IMR-90 (cell line): ENCODE measurements around the gene KATNAL2. TPM values are rescaled to one million over a fixed set of nuclear protein-coding genes. Genes with fewer than 3 reads are reported as not detected.

Source experiments
- ATAC-seq: fragments of 200-7000 bp; cut with Tn5 transposase; 2 replicates; pipeline ENCODE4 v1.9.1; 2020; ENCODE audit warnings: low read depth, mild to moderate bottlenecking, moderate library complexity
- BruUV-seq: library from RNA; stranded (reverse); fragments of 400-500 nt; replicated peaks from 2 replicates; lab custom pipeline; 2021; lab: Mats Ljungman, UMichigan
- CTCF ChIA-PET: fragments of 300-600 bp; formaldehyde crosslinking; extraction: SDS; loops from one replicate; lab custom pipeline; 2021; ENCODE audit warnings: antibody characterized with exemption; lab: Yijun Ruan, JAX
- POLR2A ChIA-PET: fragments of 300-600 bp; sonication (Branson Sonifier 250); formaldehyde crosslinking; loops from one replicate; lab custom pipeline; 2022; ENCODE audit warnings: antibody characterized with exemption; ENCODE audit not compliant: unreplicated experiment; lab: Charles Lee
- DNase-seq: peaks from one replicate; pipeline ENCODE4 v3.0.0; 2013
- H2AFZ ChIP-seq: replicated peaks from 2 replicates; pipeline ENCODE3; 2013; ENCODE audit warnings: low read length, mild to moderate bottlenecking; ENCODE audit not compliant: poor library complexity
- H2AK5ac ChIP-seq: 2 replicates; pipeline ENCODE4 v1.6.1; 2013; ENCODE audit warnings: low read depth, low read length, inconsistent platforms
- H2AK9ac ChIP-seq: replicated peaks from 2 replicates; pipeline ENCODE3; 2013; ENCODE audit warnings: mild to moderate bottlenecking, low read depth, low read length, moderate library complexity; ENCODE audit not compliant: poor library complexity
- H2BK120ac ChIP-seq: 2 replicates; pipeline ENCODE4 v1.6.1; 2013; ENCODE audit warnings: low read depth, low read length, inconsistent platforms
- H2BK15ac ChIP-seq: 3 replicates; pipeline ENCODE4 v1.6.1; 2013; ENCODE audit warnings: low read depth, low read length, inconsistent platforms
- H2BK20ac ChIP-seq: 2 replicates; pipeline ENCODE4 v1.6.1; 2013; ENCODE audit warnings: low read depth, mild to moderate bottlenecking, inconsistent platforms, low read length, moderate library complexity
- H2BK5ac ChIP-seq: 2 replicates; pipeline ENCODE4 v1.6.1; 2013; ENCODE audit warnings: mild to moderate bottlenecking, low read depth, low read length, inconsistent platforms; ENCODE audit not compliant: poor library complexity, severe bottlenecking
- H3K14ac ChIP-seq: replicated peaks from 2 replicates; pipeline ENCODE4 v1.6.1; 2013; ENCODE audit warnings: low read depth, low read length, inconsistent platforms
- H3K18ac ChIP-seq: 2 replicates; pipeline ENCODE4 v1.6.1; 2013; ENCODE audit warnings: low read depth, low read length, control low read depth
- H3K23ac ChIP-seq: 2 replicates; pipeline ENCODE4 v1.6.1; 2013; ENCODE audit warnings: low read depth, low read length, inconsistent platforms
- H3K27ac ChIP-seq: 2 replicates; pipeline ENCODE4 v1.5.1; 2013; ENCODE audit warnings: mild to moderate bottlenecking, control low read depth, low read length; ENCODE audit not compliant: insufficient read depth
- H3K27me3 ChIP-seq: 2 replicates; pipeline ENCODE4 v1.6.1; 2013; ENCODE audit warnings: low read length; ENCODE audit not compliant: control insufficient read depth, insufficient read depth
- H3K36me3 ChIP-seq: 2 replicates; pipeline ENCODE4 v1.6.1; 2013; ENCODE audit warnings: low read length, mixed read lengths; ENCODE audit not compliant: control insufficient read depth, insufficient read depth
- H3K4ac ChIP-seq: 2 replicates; pipeline ENCODE4 v1.6.1; 2013; ENCODE audit warnings: low read depth, low read length, inconsistent platforms
- H3K4me1 ChIP-seq: 2 replicates; pipeline ENCODE4 v1.6.1; 2013; ENCODE audit warnings: low read length, mixed read lengths; ENCODE audit not compliant: control insufficient read depth, insufficient read depth
- H3K4me2 ChIP-seq: 2 replicates; pipeline ENCODE4 v1.6.1; 2013; ENCODE audit warnings: low read depth, mild to moderate bottlenecking, control low read depth, low read length, moderate library complexity
- H3K4me3 ChIP-seq: 2 replicates; pipeline ENCODE4 v1.5.1; 2013; ENCODE audit warnings: low read depth, mild to moderate bottlenecking, control low read depth, low read length, moderate library complexity; ENCODE audit not compliant: insufficient read depth
- H3K56ac ChIP-seq: 2 replicates; pipeline ENCODE4 v1.6.1; 2013; ENCODE audit warnings: low read length, inconsistent platforms; ENCODE audit not compliant: insufficient read depth; ENCODE audit errors: extremely low read depth
- H3K79me1 ChIP-seq, 2 experiments: 2 replicates each; pipeline ENCODE4 v1.6.1; 2013; ENCODE audit warnings: low read length in 2 of 2, inconsistent platforms in 1 of 2, low read depth in 1 of 2
- H3K9ac ChIP-seq: 2 replicates; pipeline ENCODE4 v1.6.1; 2013; ENCODE audit warnings: low read depth, low read length, control low read depth
- H3K9me1 ChIP-seq: 2 replicates; pipeline ENCODE4 v1.6.1; 2013; ENCODE audit warnings: low read length, inconsistent platforms; ENCODE audit not compliant: insufficient read depth
- H3K9me3 ChIP-seq: 2 replicates; pipeline ENCODE4 v1.6.1; 2013; ENCODE audit warnings: low read length; ENCODE audit not compliant: control insufficient read depth, insufficient read depth
- H4K20me1 ChIP-seq: 2 replicates; pipeline ENCODE4 v1.6.1; 2013; ENCODE audit warnings: low read length, inconsistent platforms; ENCODE audit not compliant: insufficient read depth
- H4K5ac ChIP-seq: 2 replicates; pipeline ENCODE4 v1.6.1; 2013; ENCODE audit warnings: mild to moderate bottlenecking, low read depth, low read length, control low read depth
- H4K8ac ChIP-seq, 2 experiments: 2 replicates each; pipeline ENCODE4 v1.6.1; 2013; ENCODE audit warnings: low read depth in 2 of 2, low read length in 2 of 2, control low read depth in 1 of 2, inconsistent platforms in 1 of 2
- H4K91ac ChIP-seq: 2 replicates; pipeline ENCODE4 v1.6.1; 2013; ENCODE audit warnings: low read depth, low read length, inconsistent platforms; ENCODE audit not compliant: insufficient read depth
- BHLHE40 ChIP-seq: fragments of 150-350 bp; IDR thresholded peaks from 2 replicates; pipeline ENCODE4 v1.6.1; 2016; ENCODE audit warnings: mild to moderate bottlenecking, low read depth, low read length
- CEBPB ChIP-seq: IDR thresholded peaks from 2 replicates; pipeline ENCODE4 v1.6.1; 2012; ENCODE audit warnings: low read depth, low read length, improper control_type of control experiment
- CHD1 ChIP-seq: IDR thresholded peaks from 2 replicates; pipeline ENCODE4 v1.6.1; 2012; ENCODE audit warnings: low read depth, low read length, improper control_type of control experiment
- FOS ChIP-seq: fragments of 150-350 bp; IDR thresholded peaks from 2 replicates; pipeline ENCODE4 v1.6.1; 2016; ENCODE audit warnings: low read depth, low read length
- MAFK ChIP-seq: IDR thresholded peaks from 2 replicates; pipeline ENCODE4 v1.6.1; 2012; ENCODE audit warnings: low read depth, low read length, improper control_type of control experiment
- MAZ ChIP-seq: IDR thresholded peaks from 2 replicates; pipeline ENCODE4 v1.6.1; 2012; ENCODE audit warnings: low read depth, mild to moderate bottlenecking, low read length, improper control_type of control experiment, moderate library complexity, borderline replicate concordance
- MXI1 ChIP-seq: IDR thresholded peaks from 2 replicates; pipeline ENCODE4 v1.6.1; 2012; ENCODE audit warnings: low read depth, mild to moderate bottlenecking, low read length, moderate library complexity, borderline replicate concordance
- NFE2L2 ChIP-seq: fragments of 150-350 bp; IDR thresholded peaks from 2 replicates; pipeline ENCODE4 v1.6.1; 2016; ENCODE audit warnings: low read depth, mild to moderate bottlenecking, low read length
- POLR2A ChIP-seq: IDR thresholded peaks from 2 replicates; pipeline ENCODE4 v1.6.1; 2012; ENCODE audit warnings: mild to moderate bottlenecking, low read depth, low read length
- RAD21 ChIP-seq: IDR thresholded peaks from 2 replicates; pipeline ENCODE4 v1.6.1; 2012; ENCODE audit warnings: low read length, improper control_type of control experiment
- RCOR1 ChIP-seq: IDR thresholded peaks from 2 replicates; pipeline ENCODE4 v1.6.1; 2012; ENCODE audit warnings: mild to moderate bottlenecking, low read length, improper control_type of control experiment; ENCODE audit not compliant: insufficient replicate concordance
- RFX5 ChIP-seq: IDR thresholded peaks from 2 replicates; pipeline ENCODE4 v1.8.0; 2012; ENCODE audit warnings: low read depth, mild to moderate bottlenecking, low read length, moderate library complexity
- SMC3 ChIP-seq: fragments of 150-350 bp; IDR thresholded peaks from 2 replicates; pipeline ENCODE4 v1.6.1; 2016; ENCODE audit warnings: low read depth, mild to moderate bottlenecking, antibody characterized with exemption, low read length, moderate library complexity
- WGBS, 2 experiments: methylation state at CpG; one replicate each; pipeline versions ENCODE4 v1.1.5 to v1.1.7; 2013; ENCODE audit warnings: missing lambda C conversion rate in 2 of 2; ENCODE audit not compliant: insufficient read length in 1 of 2; ENCODE audit errors: extremely low coverage in 2 of 2; 5-methylcytosine and 5-hydroxymethylcytosine counted together
- dilution Hi-C: fragments of 300-500 bp; cut with HindIII; formaldehyde crosslinking; loops from one replicate; pipeline ENCODE4 v1.14.3; 2018; ENCODE audit warnings: low sequenced_read_pairs; ENCODE audit not compliant: unreplicated experiment
- in situ Hi-C: fragments of 300-500 bp; cut with MboI; formaldehyde crosslinking; loops from 3 replicates; pipeline ENCODE4 v1.14.3; 2019; ENCODE audit warnings: low sequenced_read_pairs, inconsistent platforms, mixed read lengths
- intact Hi-C: fragments of 100-400 bp; cut with micrococcal nuclease; formaldehyde crosslinking; loops from 2 replicates; pipeline ENCODE4 v1.10.0; 2022
- polyA plus RNA-seq, 3 experiments: library from polyadenylated mRNA; depleted of rRNA; stranded (reverse); fragments of >200 nt; gene quantifications; 2 replicates each; pipeline ENCODE4 v1.2.3, GENCODE V29; 2012; ENCODE audit warnings: low replicate concordance in 1 of 3
- total RNA-seq: library from RNA; depleted of rRNA; stranded (reverse); fragments of >200 nt; gene quantifications from 2 replicates; pipeline ENCODE4 v1.2.3, GENCODE V29; 2012
- TF ChIP-seq, protein P1 (sequence below): fragments of 150-350 bp; IDR thresholded peaks from 2 replicates; pipeline ENCODE4 v1.6.1; 2016; ENCODE audit warnings: low read depth, mild to moderate bottlenecking, low read length, moderate library complexity, borderline replicate concordance
- TF ChIP-seq, protein P2 (sequence below): fragments of 150-350 bp; IDR thresholded peaks from 2 replicates; pipeline ENCODE4 v1.6.1; 2017; ENCODE audit warnings: mild to moderate bottlenecking, antibody characterized with exemption, low read length, low read depth

The KATNAL2 gene
- total and polyA plus RNA-seq, 2 of the 4 experiments (the other 2 are of a cell fraction), result 0.90 to 2.3 TPM

DNA sequence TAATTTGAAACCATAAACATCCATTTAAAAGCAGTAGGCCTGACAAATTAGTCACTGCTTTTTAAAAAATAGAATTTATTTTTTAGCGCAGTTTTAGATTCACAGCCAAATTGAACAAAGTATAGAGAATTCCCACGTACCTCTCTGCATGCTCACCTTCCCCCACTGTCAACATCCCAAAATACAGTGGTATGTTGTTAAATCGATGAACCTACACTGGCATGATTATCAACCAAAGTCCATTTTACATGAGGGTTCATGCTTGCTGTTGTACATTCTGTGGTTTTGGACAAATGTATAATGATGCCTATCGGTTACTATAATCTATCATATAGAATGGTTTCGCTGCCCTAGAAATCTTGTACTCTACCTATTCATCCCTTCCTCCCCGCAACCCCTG lies 123.6 kb downstream of the KATNAL2 start:
- Histone ChIP-seq H4K91ac (no peak overlapping the region), H2BK5ac (no peak overlapping the region), H2AFZ (no peak overlapping the region), H3K14ac (no peak overlapping the region), H3K9me3 (no peaks in the 10 kb centered on the region), H3K36me3 (no peaks in the 10 kb centered on the region), H3K79me1 (no peaks in the 10 kb centered on the region), H2BK15ac (no peak overlapping the region), H3K27ac (no peak overlapping the region), H3K23ac (no peak overlapping the region), H2AK5ac (no peak overlapping the region), H4K20me1 (no peaks in the 10 kb centered on the region), H3K9me1 (no peaks in the 10 kb centered on the region), H3K4me3 (no peak overlapping the region), H3K4me2 (no peak overlapping the region), H2BK120ac (no peak overlapping the region), H3K27me3 (no peaks in the 10 kb centered on the region), H4K8ac (no peak overlapping the region), H4K5ac (no peak overlapping the region), H3K18ac (no peak overlapping the region), H2BK20ac (no peak overlapping the region), H3K4me1 (no peaks in the 10 kb centered on the region), H3K9ac (no peak overlapping the region), H3K4ac (no peak overlapping the region), H3K56ac (no peak overlapping the region), H2AK9ac (no peak overlapping the region)
- ChIA-PET POLR2A (no interaction called here), CTCF (no interaction called here)
- intact Hi-C loops, result no loop called here
- in situ Hi-C loops, result no loop called here
- no TSS peak for BruUV-seq
- no peak for ATAC-seq
- WGBS, 2 experiments, result no CpG with 5 or more reads among the region's 6 CpGs
- no peak for DNase-seq
- dilution Hi-C loops, result no loop called here
- TF ChIP-seq RAD21, result no peak
- TF ChIP-seq MXI1, result no peak
- TF ChIP-seq BHLHE40, result no peak
- TF ChIP-seq NFE2L2, result no peak
- TF ChIP-seq, protein P1, sequence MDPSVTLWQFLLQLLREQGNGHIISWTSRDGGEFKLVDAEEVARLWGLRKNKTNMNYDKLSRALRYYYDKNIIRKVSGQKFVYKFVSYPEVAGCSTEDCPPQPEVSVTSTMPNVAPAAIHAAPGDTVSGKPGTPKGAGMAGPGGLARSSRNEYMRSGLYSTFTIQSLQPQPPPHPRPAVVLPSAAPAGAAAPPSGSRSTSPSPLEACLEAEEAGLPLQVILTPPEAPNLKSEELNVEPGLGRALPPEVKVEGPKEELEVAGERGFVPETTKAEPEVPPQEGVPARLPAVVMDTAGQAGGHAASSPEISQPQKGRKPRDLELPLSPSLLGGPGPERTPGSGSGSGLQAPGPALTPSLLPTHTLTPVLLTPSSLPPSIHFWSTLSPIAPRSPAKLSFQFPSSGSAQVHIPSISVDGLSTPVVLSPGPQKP, result no peak
- no peak for TF ChIP-seq POLR2A
- TF ChIP-seq, protein P2, sequence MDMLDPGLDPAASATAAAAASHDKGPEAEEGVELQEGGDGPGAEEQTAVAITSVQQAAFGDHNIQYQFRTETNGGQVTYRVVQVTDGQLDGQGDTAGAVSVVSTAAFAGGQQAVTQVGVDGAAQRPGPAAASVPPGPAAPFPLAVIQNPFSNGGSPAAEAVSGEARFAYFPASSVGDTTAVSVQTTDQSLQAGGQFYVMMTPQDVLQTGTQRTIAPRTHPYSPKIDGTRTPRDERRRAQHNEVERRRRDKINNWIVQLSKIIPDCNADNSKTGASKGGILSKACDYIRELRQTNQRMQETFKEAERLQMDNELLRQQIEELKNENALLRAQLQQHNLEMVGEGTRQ, result no peak
- no peak for TF ChIP-seq MAZ
- no peak for TF ChIP-seq RFX5
- no peak for TF ChIP-seq FOS
- TF ChIP-seq CEBPB, result no peak
- no peak for TF ChIP-seq MAFK
- no peak for TF ChIP-seq CHD1
- TF ChIP-seq RCOR1, result no peak
- TF ChIP-seq SMC3, result no peak
